ENCODE results near the gene RNF187. TPM values are rescaled to one million over a fixed set of nuclear protein-coding genes. Genes with fewer than 3 reads are reported as not detected.

RNF187 gene
- total and polyA plus RNA-seq, 2 of the 4 experiments (the other 2 are of a cell fraction), result 14.0 to 55.4 TPM

DNA sequence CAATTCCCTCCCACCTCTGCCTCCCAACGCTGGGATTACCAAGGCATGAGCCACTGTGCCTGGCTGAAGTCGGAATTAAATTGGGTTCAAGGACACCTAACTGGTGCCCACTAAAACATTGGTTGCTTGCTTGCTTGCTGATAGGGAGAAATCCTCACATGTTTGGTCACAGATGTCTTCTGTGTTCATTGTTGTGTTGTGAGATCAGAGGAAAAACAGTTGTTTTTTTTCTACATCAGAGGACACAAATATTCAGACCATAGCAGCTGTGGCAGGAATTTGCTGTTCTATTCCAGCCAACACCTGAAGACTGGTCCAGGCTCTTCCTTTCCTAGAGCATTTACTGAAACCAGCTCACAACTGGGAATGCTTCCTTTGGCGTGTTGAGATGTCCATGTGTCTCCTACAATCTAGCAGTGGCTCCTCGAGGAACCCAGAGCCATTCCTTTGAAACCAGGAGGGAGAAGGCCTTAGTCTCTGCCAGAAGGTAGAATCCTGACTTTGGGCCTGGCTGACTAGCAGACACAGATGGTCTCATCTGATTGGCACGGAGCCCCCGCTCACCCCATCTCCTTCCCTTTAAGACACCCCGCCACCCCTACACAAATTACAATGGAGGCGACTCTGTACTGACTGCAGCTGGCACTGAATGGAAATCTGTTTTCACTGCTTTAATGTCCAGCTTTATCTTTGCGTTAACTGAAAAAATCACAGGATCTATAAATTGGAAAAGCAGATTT is 46.3 kb upstream of the RNF187 start:
- Histone ChIP-seq H2AK9ac (replicated peaks; ENCODE audit: low read depth, low read length, poor library complexity) (no peak overlapping the region), H4K5ac (ENCODE audit: low read depth, low read length) (no peak overlapping the region), H2BK15ac (ENCODE audit: low read depth, low read length) (no peak overlapping the region), H2AFZ (replicated peaks; ENCODE audit: low read length, poor library complexity) (no peak overlapping the region), H2BK5ac (ENCODE audit: low read depth, low read length, poor library complexity, severe bottlenecking) (no peak overlapping the region), H2BK120ac (ENCODE audit: low read depth, low read length) (no peak overlapping the region), H4K20me1 (ENCODE audit: insufficient read depth, low read length) (no peaks in the 10 kb centered on the region), H2BK20ac (ENCODE audit: low read depth, low read length) (no peak overlapping the region), H3K27me3 (ENCODE audit: control insufficient read depth, insufficient read depth, low read length) (peaks cover 50% of the 10 kb centered on the region), H3K18ac (ENCODE audit: low read depth, low read length) (no peak overlapping the region), H3K27ac (ENCODE audit: insufficient read depth, low read length) (no peak overlapping the region), H3K4me1 (ENCODE audit: control insufficient read depth, insufficient read depth, low read length) (no peaks in the 10 kb centered on the region), H3K4ac (ENCODE audit: low read depth, low read length) (no peak overlapping the region), H3K4me3 (ENCODE audit: insufficient read depth, low read depth, low read length) (no peak overlapping the region), H4K8ac (ENCODE audit: low read depth in 2 of 2, low read length in 2 of 2) (no peak overlapping the region), H4K91ac (ENCODE audit: insufficient read depth, low read depth, low read length) (no peak overlapping the region), H3K9me3 (ENCODE audit: control insufficient read depth, insufficient read depth, low read length) (no peaks in the 10 kb centered on the region; the same call in 1 of the 2 replicates), H3K9ac (ENCODE audit: low read depth, low read length) (no peak overlapping the region), H3K23ac (ENCODE audit: low read depth, low read length) (no peak overlapping the region), H3K4me2 (ENCODE audit: low read depth, low read length) (no peak overlapping the region), H3K14ac (replicated peaks; ENCODE audit: low read depth, low read length) (no peak overlapping the region), H3K9me1 (ENCODE audit: insufficient read depth, low read length) (no peaks in the 10 kb centered on the region; the same call in 1 of the 2 replicates), H3K36me3 (ENCODE audit: control insufficient read depth, insufficient read depth, low read length) (no peaks in the 10 kb centered on the region), H3K56ac (ENCODE audit: extremely low read depth, insufficient read depth, low read length) (no peak overlapping the region), H3K79me1 (ENCODE audit: low read depth in 1 of 2, low read length in 2 of 2) (no peaks in the 10 kb centered on the region), H2AK5ac (ENCODE audit: low read depth, low read length) (no peak overlapping the region)
- no peak for TF ChIP-seq MXI1 (IDR thresholded peaks at IDR 0.05; ENCODE audit: borderline replicate concordance, low read depth, low read length)
- no peak for TF ChIP-seq FOS (IDR thresholded peaks at IDR 0.05; ENCODE audit: low read depth, low read length)
- no peak for TF ChIP-seq RFX5 (IDR thresholded peaks at IDR 0.05; ENCODE audit: low read depth, low read length)
- TF ChIP-seq BHLHE40 (IDR thresholded peaks at IDR 0.05; ENCODE audit: low read depth, low read length), result no peak
- TF ChIP-seq SMC3 (IDR thresholded peaks at IDR 0.05; ENCODE audit: low read depth, low read length), result no peak
- no peak for TF ChIP-seq RAD21 (IDR thresholded peaks at IDR 0.05; ENCODE audit: low read length)
- TF ChIP-seq, protein P1, sequence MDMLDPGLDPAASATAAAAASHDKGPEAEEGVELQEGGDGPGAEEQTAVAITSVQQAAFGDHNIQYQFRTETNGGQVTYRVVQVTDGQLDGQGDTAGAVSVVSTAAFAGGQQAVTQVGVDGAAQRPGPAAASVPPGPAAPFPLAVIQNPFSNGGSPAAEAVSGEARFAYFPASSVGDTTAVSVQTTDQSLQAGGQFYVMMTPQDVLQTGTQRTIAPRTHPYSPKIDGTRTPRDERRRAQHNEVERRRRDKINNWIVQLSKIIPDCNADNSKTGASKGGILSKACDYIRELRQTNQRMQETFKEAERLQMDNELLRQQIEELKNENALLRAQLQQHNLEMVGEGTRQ (IDR thresholded peaks at IDR 0.05; ENCODE audit: low read depth, low read length), result no peak
- TF ChIP-seq NFE2L2 (IDR thresholded peaks at IDR 0.05; ENCODE audit: low read depth, low read length), result no peak
- no peak for TF ChIP-seq MAFK (IDR thresholded peaks at IDR 0.05; ENCODE audit: low read depth, low read length)
- no peak for TF ChIP-seq CHD1 (IDR thresholded peaks at IDR 0.05; ENCODE audit: low read depth, low read length)
- TF ChIP-seq RCOR1 (IDR thresholded peaks at IDR 0.05; ENCODE audit: insufficient replicate concordance, low read length), result no peak
- TF ChIP-seq CEBPB (IDR thresholded peaks at IDR 0.05; ENCODE audit: low read depth, low read length), result no peak
- TF ChIP-seq CTCF (conservative IDR thresholded peaks at IDR 0.05; ENCODE audit: low read depth, low read length), result no peak
- no peak for TF ChIP-seq ELK1 (IDR thresholded peaks at IDR 0.05; ENCODE audit: borderline replicate concordance, low read depth, low read length)
- TF ChIP-seq POLR2A (IDR thresholded peaks at IDR 0.05; ENCODE audit: low read depth, low read length), result no peak
- TF ChIP-seq MAZ (IDR thresholded peaks at IDR 0.05; ENCODE audit: borderline replicate concordance, low read depth, low read length), result no peak
- ATAC-seq (ENCODE audit: low read depth) (no peak), DNase-seq (no peak)
- WGBS, 2 experiments (ENCODE audit: extremely low coverage in 2 of 2, insufficient read length in 1 of 2), result 68% methylated on average over 6 of the region's 9 CpGs; no CpG with 5 or more reads in 1 of the 2 experiments
- dilution Hi-C loops (cut with HindIII; ENCODE audit: low sequenced_read_pairs, unreplicated experiment) (no loop called here), in situ Hi-C loops (cut with MboI; ENCODE audit: low sequenced_read_pairs) (no loop called here), intact Hi-C loops (cut with micrococcal nuclease) (no loop called here)
- POLR2A ChIA-PET (ENCODE audit: unreplicated experiment), result no interaction called here
- no TSS peak for BruUV-seq (replicated peaks)
- CTCF ChIA-PET, result interaction anchor here (0.6 to 1.3 kb wide), 3 partner anchors 9 to 1620 kb away, joined by 3 to 5 read pairs (median 4); no protein-coding TSS in a partner anchor
